ENCODE data around the gene ZFP64. TPM values are rescaled to one million over a fixed set of nuclear protein-coding genes. Genes with fewer than 3 reads are reported as not detected.
"Not testable (repeated sequence)": the region's sequence is repeated elsewhere in the genome, so short reads cannot be mapped to it uniquely, and the experiment has no call there.

ZFP64 gene
- total RNA-seq, 1 donor from 2014 or later, result 13.7 TPM

- Mint-ChIP-seq H3K4me3 (peak overlapping the region; percentile 98), H3K4me1 (peaks cover 13% of the 10 kb centered on the region), H3K27ac (no peak overlapping the region), H3K9me3 (no peaks in the 10 kb centered on the region), H3K27me3 (ENCODE audit: insufficient read depth, low read depth) (peaks cover 7% of the 10 kb centered on the region), H3K36me3 (no peaks in the 10 kb centered on the region)
- Histone ChIP-seq H2AFZ (replicated peaks) (no peak overlapping the region), H3K36me3 (no peaks in the 10 kb centered on the region), H3K27ac (no peak overlapping the region), H3K4me2 (no peak overlapping the region), H3F3A (ENCODE audit: low read depth) (peaks cover 17% of the 10 kb centered on the region), H3K4me3 (no peak overlapping the region), H3K79me2 (ENCODE audit: low read depth) (peaks cover 30% of the 10 kb centered on the region), H3K9me3 (ENCODE audit: low read depth) (no peaks in the 10 kb centered on the region), H4K20me1 (ENCODE audit: low read depth) (no peaks in the 10 kb centered on the region), H3K27me3 (no peaks in the 10 kb centered on the region), H3K9ac (no peak overlapping the region), H3K4me1 (peaks cover 6% of the 10 kb centered on the region)
- TF ChIP-seq CTCF (IDR thresholded peaks at IDR 0.05) (no peak), EZH2 (IDR thresholded peaks at IDR 0.05) (no peak), EZH2phosphoT487 (IDR thresholded peaks at IDR 0.05) (no peak)
- no peak for DNase-seq (ENCODE audit: low spot score)
Observed at GRCh38 chr20:52193133-52193532, 1.6 kb upstream of the ZFP64 start.

- Histone ChIP-seq H3K4me2 (peak overlapping the region; percentile 87), H3F3A (ENCODE audit: low read depth) (peaks cover 17% of the 10 kb centered on the region), H3K79me2 (ENCODE audit: low read depth) (peaks cover 34% of the 10 kb centered on the region), H3K4me3 (peak overlapping the region; percentile 74)
- H3K4me3 Mint-ChIP-seq, result peak overlapping the region; percentile 98
- peaks cover 13% of the 10 kb centered on the region for H3K4me1 Mint-ChIP-seq
- DNase-seq (ENCODE audit: low spot score); H2AFZ ChIP-seq (replicated peaks); H3K4me1 ChIP-seq; H3K9me3 ChIP-seq (ENCODE audit: low read depth); H3K27me3 Mint-ChIP-seq (ENCODE audit: insufficient read depth, low read depth); H3K36me3 Mint-ChIP-seq; H3K36me3 ChIP-seq; H3K27ac ChIP-seq; H3K9me3 Mint-ChIP-seq; H3K27me3 ChIP-seq; H4K20me1 ChIP-seq (ENCODE audit: low read depth); H3K9ac ChIP-seq: not testable (repeated sequence)
- peak overlapping the region; percentile 31 for H3K27ac Mint-ChIP-seq
Observed at GRCh38 chr20:52192719-52193007, 1.1 kb upstream of the ZFP64 start.

- Histone ChIP-seq H3K79me2 (ENCODE audit: low read depth) (peaks cover 40% of the 10 kb centered on the region), H3K27me3 (no peaks in the 10 kb centered on the region), H3F3A (ENCODE audit: low read depth) (peaks cover 17% of the 10 kb centered on the region), H2AFZ (replicated peaks) (peak overlapping the region; percentile 65), H3K4me1 (peaks cover 6% of the 10 kb centered on the region), H3K9ac (peak overlapping the region; percentile 43), H3K27ac (no peak overlapping the region), H4K20me1 (ENCODE audit: low read depth) (no peaks in the 10 kb centered on the region), H3K9me3 (ENCODE audit: low read depth) (no peaks in the 10 kb centered on the region), H3K4me2 (peak overlapping the region; percentile 87), H3K4me3 (peak overlapping the region; percentile 74), H3K36me3 (no peaks in the 10 kb centered on the region)
- peak overlapping the region; percentile 96 for H3K27ac Mint-ChIP-seq
- TF ChIP-seq EZH2phosphoT487 (IDR thresholded peaks at IDR 0.05), result no peak
- no peak for TF ChIP-seq EZH2 (IDR thresholded peaks at IDR 0.05)
- TF ChIP-seq CTCF (IDR thresholded peaks at IDR 0.05), result peak; percentile 34
- peak; percentile 78 for DNase-seq (ENCODE audit: low spot score)
- H3K36me3 Mint-ChIP-seq, result no peaks in the 10 kb centered on the region
- peak overlapping the region; percentile 98 for H3K4me3 Mint-ChIP-seq
- H3K9me3 Mint-ChIP-seq, result no peaks in the 10 kb centered on the region
- peaks cover 7% of the 10 kb centered on the region for H3K27me3 Mint-ChIP-seq (ENCODE audit: insufficient read depth, low read depth)
- peaks cover 13% of the 10 kb centered on the region for H3K4me1 Mint-ChIP-seq
Observed at GRCh38 chr20:52191916-52192718, 538 bp upstream of the ZFP64 start.

GRCh38 chr20:52190437-52191131 is 995 bp downstream of the ZFP64 start:
- Mint-ChIP-seq H3K4me1 (peaks cover 13% of the 10 kb centered on the region), H3K36me3 (peaks cover 6% of the 10 kb centered on the region), H3K27ac (peak overlapping the region; percentile 98), H3K9me3 (no peaks in the 10 kb centered on the region), H3K4me3 (peak overlapping the region; percentile 97), H3K27me3 (ENCODE audit: insufficient read depth, low read depth) (peaks cover 7% of the 10 kb centered on the region)
- DNase-seq (ENCODE audit: low spot score), result peak; percentile 45
- Histone ChIP-seq H3K9ac (peak overlapping the region; percentile 46), H4K20me1 (ENCODE audit: low read depth) (no peaks in the 10 kb centered on the region), H3F3A (ENCODE audit: low read depth) (peaks cover 17% of the 10 kb centered on the region), H2AFZ (replicated peaks) (peak overlapping the region; percentile 65), H3K79me2 (ENCODE audit: low read depth) (peaks cover 42% of the 10 kb centered on the region), H3K36me3 (no peaks in the 10 kb centered on the region), H3K4me1 (peaks cover 6% of the 10 kb centered on the region), H3K27me3 (no peaks in the 10 kb centered on the region), H3K9me3 (ENCODE audit: low read depth) (no peaks in the 10 kb centered on the region), H3K4me2 (peak overlapping the region; percentile 87), H3K27ac (no peak overlapping the region), H3K4me3 (peak overlapping the region; percentile 74)
- TF ChIP-seq EZH2 (IDR thresholded peaks at IDR 0.05), result no peak
- no peak for TF ChIP-seq EZH2phosphoT487 (IDR thresholded peaks at IDR 0.05)
- TF ChIP-seq CTCF (IDR thresholded peaks at IDR 0.05), result no peak

All from neural progenitor cell (in vitro differentiated cells).